GM19395 (cell line): ENCODE results near the gene ZNF132.
"Not testable (repeated sequence)": the region's sequence is repeated elsewhere in the genome, so short reads cannot be mapped to it uniquely, and the experiment has no call there.

ENCODE experiments used
- ATAC-seq: cut with Tn5 transposase; IDR thresholded peaks from one replicate; pipeline ENCODE4 v1.9.1; 2021; ENCODE audit warnings: mild to moderate bottlenecking, moderate library complexity; ENCODE audit not compliant: unreplicated experiment

ZNF132 gene

DNA sequence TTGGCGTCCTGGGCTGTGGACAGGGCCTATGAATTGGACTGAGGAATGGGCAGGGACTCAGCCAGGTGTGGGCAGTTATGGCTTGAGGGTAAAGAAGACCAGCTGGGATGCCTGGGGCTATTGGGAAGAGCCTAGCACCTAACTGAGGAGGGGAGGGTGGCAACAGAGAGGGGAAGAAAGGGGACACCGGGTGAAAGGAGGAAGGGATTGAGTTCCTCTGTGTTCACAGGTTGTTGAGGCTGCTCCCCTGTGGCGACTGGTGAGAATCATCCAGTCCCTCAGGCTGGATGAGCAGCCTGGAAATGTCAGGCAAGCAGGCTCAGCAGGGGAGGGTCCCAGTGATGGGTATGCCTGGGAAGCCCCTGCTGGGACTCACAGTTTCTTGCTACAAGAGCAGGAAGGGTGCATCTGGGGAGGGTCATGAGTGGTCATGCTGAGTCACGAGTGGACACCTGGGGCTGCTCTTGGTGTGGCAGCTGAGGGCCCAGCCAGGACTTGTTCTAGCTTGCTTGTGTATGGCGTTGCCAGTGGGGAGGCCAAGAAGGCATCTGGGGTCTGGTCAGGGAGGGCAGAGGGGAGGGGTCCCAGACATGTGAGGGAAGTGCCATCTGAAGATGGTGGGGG lies 28.4 kb upstream of the ZNF132 start:
- no peak for ATAC-seq

GRCh38 chr19:58466760-58467589 lies 27.0 kb upstream of the ZNF132 start, which contains the start of gene ZNF324:
Gene ZNF324 (plus strand): TSS chr19:58467080. CDS start chr19:58469186, 2,106 bp downstream.
- peak; percentile 92 for ATAC-seq

- ATAC-seq: peak; percentile 40
Observed at GRCh38 chr19:58466089-58466759, 26.3 kb upstream of the ZNF132 start.

DNA sequence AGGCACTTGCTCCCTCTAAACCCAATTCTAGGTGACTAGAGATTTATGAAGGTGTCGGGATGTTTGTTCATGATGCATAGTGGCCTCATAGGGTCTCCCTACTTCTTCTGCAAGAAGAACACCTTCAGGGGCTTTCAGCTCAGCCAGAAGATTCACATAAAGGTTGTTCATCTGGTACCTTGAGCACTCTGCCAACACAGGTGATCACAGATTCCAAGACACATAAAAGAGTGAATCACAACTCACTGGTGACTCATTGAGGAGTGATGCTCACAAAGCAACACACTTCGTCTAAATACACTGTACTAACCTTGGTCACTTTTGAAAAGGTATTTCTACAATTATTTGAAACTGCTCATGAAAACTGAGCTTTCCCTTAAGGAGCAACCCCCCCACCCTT lies 20.1 kb upstream of the ZNF132 start:
- ATAC-seq: no peak

- ATAC-seq: no peak
Observed at GRCh38 chr19:58456111-58456510, 16.2 kb upstream of the ZNF132 start.

DNA sequence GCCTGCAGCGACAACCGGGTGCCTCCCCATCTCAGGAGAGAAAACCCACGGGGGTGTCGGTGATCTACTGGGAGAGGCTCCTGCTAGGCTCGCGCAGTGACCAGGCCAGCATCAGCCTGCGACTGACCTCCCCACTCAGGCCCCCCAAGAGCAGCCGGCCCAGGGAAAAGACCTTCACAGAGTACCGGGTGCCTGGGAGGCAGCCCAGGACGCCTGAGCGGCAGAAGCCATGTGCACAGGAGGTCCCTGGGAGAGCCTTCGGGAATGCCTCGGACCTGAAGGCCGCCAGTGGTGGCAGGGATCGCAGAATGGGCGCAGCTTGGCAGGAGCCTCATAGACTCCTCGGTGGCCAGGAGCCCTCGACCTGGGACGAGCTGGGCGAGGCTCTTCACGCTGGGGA lies 15.4 kb upstream of the ZNF132 start:
- ATAC-seq: no peak

DNA sequence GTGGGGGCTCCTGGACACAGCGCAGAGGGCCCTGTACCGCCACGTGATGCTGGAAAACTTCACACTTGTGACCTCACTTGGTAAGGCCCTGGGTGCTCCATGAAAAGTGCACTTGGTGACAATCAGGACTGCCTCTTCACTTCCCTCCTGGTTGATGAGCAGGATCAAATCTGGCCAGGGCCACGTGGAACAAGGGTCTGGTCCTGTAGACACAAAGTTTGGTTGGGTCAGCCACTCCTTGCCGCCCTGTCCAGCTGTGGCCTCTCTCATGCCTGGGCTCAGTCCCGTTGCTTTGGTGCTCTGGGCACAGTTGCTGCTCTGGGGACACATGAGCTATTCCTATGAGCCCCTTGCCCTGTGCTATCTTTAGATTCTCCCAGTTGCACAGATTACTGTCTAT lies 13.8 kb upstream of the ZNF132 start:
- no peak for ATAC-seq

- ATAC-seq: peak; percentile 92
Observed at GRCh38 chr19:58451358-58452101, 11.6 kb upstream of the ZNF132 start, which contains the start of gene ZNF324B. Gene ZNF324B (plus strand): TSS chr19:58451622. CDS start chr19:58453702, 2,080 bp downstream.

GRCh38 chr19:58450856-58451357 lies 11.0 kb upstream of the ZNF132 start:
- peak; percentile 22 for ATAC-seq

- not testable (repeated sequence) for ATAC-seq
Observed at GRCh38 chr19:58449980-58450379, 10.0 kb upstream of the ZNF132 start.

- not testable (repeated sequence) for ATAC-seq
Observed at GRCh38 chr19:58448860-58449259, 8.9 kb upstream of the ZNF132 start.

- ATAC-seq: not testable (repeated sequence)
Observed at GRCh38 chr19:58442986-58443385, 3.0 kb upstream of the ZNF132 start.

DNA sequence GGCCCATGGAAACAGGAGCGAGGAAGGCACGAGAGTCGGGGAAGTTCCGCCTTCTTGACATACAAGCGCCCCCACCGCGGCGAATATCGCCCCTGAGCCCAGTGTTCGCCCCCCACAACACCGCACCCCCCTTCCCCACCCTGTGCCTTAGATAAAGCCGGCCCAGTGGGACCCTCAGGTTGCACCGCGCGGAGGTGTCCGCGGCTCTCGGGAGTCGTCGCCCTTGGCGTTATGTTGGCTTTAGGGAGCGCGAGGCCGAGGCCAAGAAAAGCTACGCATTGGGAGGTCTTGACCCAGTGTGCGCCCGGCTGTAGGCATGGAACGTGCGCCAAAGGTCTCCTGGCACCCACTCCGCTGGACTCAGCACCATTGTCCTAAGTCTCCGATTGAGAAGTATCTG lies 603 bp upstream of the ZNF132 start:
- ATAC-seq: no peak

DNA sequence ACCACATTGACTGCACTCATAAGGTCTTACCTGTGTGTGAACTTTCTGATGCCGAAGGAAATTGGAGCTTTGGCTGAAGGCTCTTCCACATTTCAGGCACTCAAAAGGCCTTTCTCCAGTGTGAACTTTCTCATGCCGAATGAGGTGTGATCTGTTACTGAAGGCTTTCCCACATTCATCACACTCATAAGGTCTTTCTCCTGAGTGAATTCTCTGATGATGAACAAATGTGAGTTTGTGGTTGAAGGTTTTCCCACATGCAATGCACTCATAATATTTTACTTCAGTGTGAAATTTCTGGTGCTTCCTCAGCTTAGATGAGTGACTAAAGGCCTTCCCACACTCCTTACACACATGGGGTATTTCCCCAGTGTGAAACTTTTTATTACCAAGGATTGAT lies 5.7 kb downstream of the ZNF132 start:
- ATAC-seq: no peak

GRCh38 chr19:58429745-58430144 lies 10.2 kb downstream of the ZNF132 start:
- no peak for ATAC-seq

DNA sequence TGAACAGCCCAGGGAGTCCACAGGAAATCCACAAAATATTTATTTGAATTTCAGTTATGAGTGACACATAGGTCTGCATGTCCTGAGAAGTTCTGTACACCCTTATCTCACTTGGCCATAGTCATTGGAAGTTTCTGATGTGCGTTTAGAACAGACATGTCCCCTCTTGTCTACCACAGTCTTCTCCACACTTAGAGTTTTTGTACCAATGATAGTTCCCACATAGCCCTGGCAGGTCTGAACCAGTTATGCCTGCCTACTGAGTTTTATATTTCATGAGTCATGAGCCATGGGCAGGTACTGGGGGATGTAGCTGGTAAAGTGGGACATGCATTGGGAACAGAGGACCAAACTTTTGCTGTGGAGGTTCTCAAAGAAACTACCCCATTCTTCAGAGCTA lies 11.3 kb downstream of the ZNF132 start:
- no peak for ATAC-seq

- ATAC-seq: no peak
Observed at GRCh38 chr19:58417071-58417470, 22.9 kb downstream of the ZNF132 start.

- no peak for ATAC-seq
Observed at GRCh38 chr19:58416604-58417003, 23.3 kb downstream of the ZNF132 start.

DNA sequence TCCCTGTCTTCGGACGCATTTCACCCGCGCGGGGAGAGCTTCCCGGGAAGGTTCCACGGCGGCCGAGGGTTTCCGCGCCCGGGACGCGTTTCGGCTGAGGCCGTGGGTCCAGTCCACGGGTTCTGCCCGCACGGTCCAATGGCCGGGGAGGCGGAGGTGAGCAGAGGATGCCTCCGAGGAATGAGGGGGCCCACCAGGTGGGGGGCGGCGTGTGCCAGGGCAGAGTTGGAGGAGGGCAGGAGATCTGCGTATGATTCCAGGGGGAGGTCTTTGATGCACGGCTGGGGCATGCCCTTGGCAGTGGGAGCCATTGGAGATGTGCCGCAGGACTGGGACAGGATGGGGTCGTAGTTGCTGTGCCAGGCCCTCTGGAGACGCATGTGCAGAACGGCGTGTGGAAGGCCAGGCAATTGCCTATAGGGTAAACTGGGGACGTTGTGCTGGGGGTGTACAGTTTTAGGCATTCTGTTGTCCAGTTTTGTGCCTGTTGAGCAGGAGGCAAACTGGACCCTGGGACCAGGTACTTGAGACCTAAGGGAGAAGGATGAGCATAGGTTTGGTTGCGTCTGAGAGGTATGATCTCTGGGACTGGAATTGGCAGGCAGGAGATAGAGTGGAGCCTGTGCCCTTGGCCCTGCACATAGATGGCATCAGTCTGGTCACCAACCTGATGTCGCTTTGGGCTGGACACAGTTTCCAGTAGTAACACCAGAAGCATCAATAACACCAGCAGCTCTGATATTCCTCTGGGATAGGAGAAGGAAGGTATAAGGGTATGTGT lies 30.8 kb downstream of the ZNF132 start:
- peak; percentile 19 for ATAC-seq
